PC-3 (cell line): Measurements from ENCODE around the gene CCDC34.

Source experiments
- CTCF ChIP-seq: fragments of 300-600 bp; sonication (generic); conservative IDR thresholded peaks from 2 replicates; pipeline ENCODE4 v1.5.1; 2017; ENCODE audit warnings: antibody characterized with exemption, low read depth, mild to moderate bottlenecking, low read length
- EZH2 ChIP-seq: fragments of 300-600 bp; sonication (generic); IDR thresholded peaks from one replicate; pipeline ENCODE4 v1.6.1; 2017; ENCODE audit warnings: antibody characterized with exemption, mild to moderate bottlenecking, low read length; ENCODE audit not compliant: unreplicated experiment
- EZH2phosphoT487 ChIP-seq: fragments of 300-600 bp; sonication (generic); IDR thresholded peaks from 2 replicates; pipeline ENCODE4 v1.6.1; 2018; ENCODE audit warnings: mild to moderate bottlenecking, antibody characterized with exemption, low read length, borderline replicate concordance

GRCh38 chr11:27291302-27291889 lies 71.6 kb downstream of the CCDC34 start:
- no peak for TF ChIP-seq CTCF
- no peak for TF ChIP-seq EZH2
- no peak for TF ChIP-seq EZH2phosphoT487
